Fibroblast of lung (primary cell): ENCODE data around the gene FGF9. TPM values are rescaled to one million over a fixed set of nuclear protein-coding genes. Genes with fewer than 3 reads are reported as not detected.

Source experiments
- DNase-seq, 2 donors: peaks; one replicate each; pipeline versions ENCODE4 v3.0.0 to v3.0.0-alpha.2; 2010; ENCODE audit warnings: low read depth in 2 of 2
- H2AFZ ChIP-seq: 2 replicates; pipeline ENCODE4 v1.5.1; 2012; ENCODE audit warnings: low read length, control low read depth, inconsistent platforms
- H3K27ac ChIP-seq: 2 replicates; pipeline ENCODE4 v1.5.1; 2011; ENCODE audit warnings: low read length, control low read depth; ENCODE audit not compliant: insufficient read depth
- H3K27me3 ChIP-seq: 2 replicates; pipeline ENCODE4 v1.5.1; 2011; ENCODE audit warnings: mild to moderate bottlenecking, low read length; ENCODE audit not compliant: control insufficient read depth, insufficient read depth
- H3K36me3 ChIP-seq: 2 replicates; pipeline ENCODE4 v1.5.1; 2011; ENCODE audit warnings: low read length; ENCODE audit not compliant: control insufficient read depth, insufficient read depth
- H3K4me1 ChIP-seq: 2 replicates; pipeline ENCODE4 v1.5.1; 2011; ENCODE audit warnings: low read length; ENCODE audit not compliant: control insufficient read depth, insufficient read depth; ENCODE audit errors: extremely low read depth
- H3K4me2 ChIP-seq: 2 replicates; pipeline ENCODE4 v1.5.1; 2011; ENCODE audit warnings: low read length, control low read depth; ENCODE audit not compliant: insufficient read depth; ENCODE audit errors: extremely low read depth
- H3K4me3 ChIP-seq, 4 experiments: fragments of 200-600 bp in 1 of 4; sonication (generic) in 1 of 4; replicated peaks in 1 of 4; 2 replicates each; pipeline ENCODE4 v1.5.1; 2011 to 2016; ENCODE audit warnings: low read length in 4 of 4, low read depth in 3 of 4, mild to moderate bottlenecking in 3 of 4, control low read depth in 2 of 4, inconsistent platforms in 1 of 4, mixed read lengths in 1 of 4; ENCODE audit not compliant: insufficient read depth in 1 of 4; ENCODE audit errors: control extremely low read depth in 1 of 4
- H3K79me2 ChIP-seq: 2 replicates; pipeline ENCODE4 v1.5.1; 2012; ENCODE audit warnings: mild to moderate bottlenecking, low read length, inconsistent platforms; ENCODE audit not compliant: control insufficient read depth, insufficient read depth
- H3K9ac ChIP-seq: 2 replicates; pipeline ENCODE4 v1.5.1; 2011; ENCODE audit warnings: mild to moderate bottlenecking, low read length, control low read depth; ENCODE audit not compliant: insufficient read depth
- H3K9me3 ChIP-seq: 2 replicates; pipeline ENCODE4 v1.5.1; 2012; ENCODE audit warnings: low read depth, low read length; ENCODE audit not compliant: control insufficient read depth, insufficient read depth
- H4K20me1 ChIP-seq: 2 replicates; pipeline ENCODE4 v1.5.1; 2011; ENCODE audit warnings: low read length; ENCODE audit not compliant: control insufficient read depth, insufficient read depth; ENCODE audit errors: extremely low read depth
- EZH2 ChIP-seq: IDR thresholded peaks from 2 replicates; pipeline ENCODE4 v1.5.1; 2012; ENCODE audit warnings: low read length, control low read depth, mild to moderate bottlenecking; ENCODE audit errors: missing control alignments
- polyA plus RNA-seq, 2 donors: library from polyadenylated mRNA; depleted of rRNA in 1 of 2; stranded (reverse) in 1 of 2; unstranded in 1 of 2; fragments of >200 nt; gene quantifications; 2 replicates each; pipeline ENCODE4 v1.2.1, GENCODE V29; 2011 to 2012; ENCODE audit warnings: missing spikeins in 1 of 2
- total RNA-seq: library from RNA; depleted of rRNA; stranded (reverse); fragments of >200 nt; gene quantifications from 2 replicates; pipeline ENCODE4 v1.2.1, GENCODE V29; 2014
- TF ChIP-seq, protein P1 (sequence below), 2 donors: IDR thresholded peaks in 1 of 2; conservative IDR thresholded peaks in 1 of 2; 1 replicate in 1 of 2; 2 replicates in 1 of 2; pipeline ENCODE4 v1.5.1; 2011 to 2012; ENCODE audit warnings: low read length in 2 of 2, control low read depth in 1 of 2, inconsistent platforms in 1 of 2, low read depth in 1 of 2, mild to moderate bottlenecking in 1 of 2

Gene FGF9
- total and polyA plus RNA-seq, 2 donors (not counting 1 experiment from before 2014, with no cell fraction given), result 0.06 to 0.33 TPM

DNA sequence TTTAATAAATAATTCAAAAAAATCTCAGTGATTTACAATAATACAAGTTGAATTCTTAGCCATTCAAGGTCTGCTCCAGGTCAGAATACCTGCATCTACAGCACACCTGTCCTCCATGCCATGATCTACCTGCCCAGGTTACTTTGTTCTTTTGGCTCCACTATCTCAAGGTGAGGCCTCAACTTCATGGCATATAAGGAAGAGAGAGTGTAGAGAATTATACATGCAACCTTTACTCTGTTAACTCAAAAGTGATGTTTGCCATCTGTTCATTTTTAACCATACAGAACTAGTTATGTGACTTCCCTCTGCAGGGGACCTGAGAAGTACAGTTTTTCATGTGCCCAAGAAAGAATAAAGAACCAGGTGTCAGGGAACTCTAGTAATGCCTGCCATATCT lies 38.7 kb upstream of the FGF9 start:
- no peak overlapping the region for H2AFZ ChIP-seq
- H4K20me1 ChIP-seq, result no peaks in the 10 kb centered on the region
- H3K9ac ChIP-seq, result no peak overlapping the region
- TF ChIP-seq, protein P1, sequence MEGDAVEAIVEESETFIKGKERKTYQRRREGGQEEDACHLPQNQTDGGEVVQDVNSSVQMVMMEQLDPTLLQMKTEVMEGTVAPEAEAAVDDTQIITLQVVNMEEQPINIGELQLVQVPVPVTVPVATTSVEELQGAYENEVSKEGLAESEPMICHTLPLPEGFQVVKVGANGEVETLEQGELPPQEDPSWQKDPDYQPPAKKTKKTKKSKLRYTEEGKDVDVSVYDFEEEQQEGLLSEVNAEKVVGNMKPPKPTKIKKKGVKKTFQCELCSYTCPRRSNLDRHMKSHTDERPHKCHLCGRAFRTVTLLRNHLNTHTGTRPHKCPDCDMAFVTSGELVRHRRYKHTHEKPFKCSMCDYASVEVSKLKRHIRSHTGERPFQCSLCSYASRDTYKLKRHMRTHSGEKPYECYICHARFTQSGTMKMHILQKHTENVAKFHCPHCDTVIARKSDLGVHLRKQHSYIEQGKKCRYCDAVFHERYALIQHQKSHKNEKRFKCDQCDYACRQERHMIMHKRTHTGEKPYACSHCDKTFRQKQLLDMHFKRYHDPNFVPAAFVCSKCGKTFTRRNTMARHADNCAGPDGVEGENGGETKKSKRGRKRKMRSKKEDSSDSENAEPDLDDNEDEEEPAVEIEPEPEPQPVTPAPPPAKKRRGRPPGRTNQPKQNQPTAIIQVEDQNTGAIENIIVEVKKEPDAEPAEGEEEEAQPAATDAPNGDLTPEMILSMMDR (conservative IDR thresholded peaks at IDR 0.05 in 1 of 2, IDR thresholded peaks at IDR 0.05 in 1 of 2; ENCODE audit: low read depth in 1 of 2, low read length in 2 of 2), result no peak
- no peak for TF ChIP-seq EZH2
- no peaks in the 10 kb centered on the region for H3K79me2 ChIP-seq
- H3K9me3 ChIP-seq, result no peaks in the 10 kb centered on the region
- no peak overlapping the region for H3K4me2 ChIP-seq
- H3K4me3 ChIP-seq, result no peak overlapping the region
- no peaks in the 10 kb centered on the region for H3K27me3 ChIP-seq
- no peaks in the 10 kb centered on the region for H3K4me1 ChIP-seq
- no peak overlapping the region for H3K27ac ChIP-seq
- H3K36me3 ChIP-seq, result no peaks in the 10 kb centered on the region
- no peak for DNase-seq

DNA sequence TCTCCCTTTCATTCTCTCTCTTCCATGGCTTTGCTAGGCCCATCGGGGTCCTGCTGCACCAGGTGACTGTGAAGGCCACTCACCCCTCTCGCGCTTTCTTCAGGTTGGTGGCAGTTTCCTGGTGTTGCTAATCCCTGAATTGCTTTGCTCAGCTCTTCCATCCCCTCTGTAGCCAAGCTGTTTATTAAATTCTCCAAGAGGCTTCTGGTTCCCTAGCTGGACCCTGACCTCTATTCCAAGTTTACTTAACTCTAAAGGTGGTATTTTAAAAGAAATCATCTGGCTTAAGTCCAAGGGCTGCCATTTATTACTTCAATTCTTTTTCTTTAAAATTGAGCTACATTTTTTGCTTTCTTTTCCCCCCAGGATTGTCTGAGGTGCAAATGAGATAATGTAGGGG lies 34.2 kb upstream of the FGF9 start:
- no peak overlapping the region for H3K4me2 ChIP-seq
- H3K79me2 ChIP-seq, result no peaks in the 10 kb centered on the region
- H3K27ac ChIP-seq, result no peak overlapping the region
- H3K36me3 ChIP-seq, result no peaks in the 10 kb centered on the region
- H3K9ac ChIP-seq, result no peak overlapping the region
- no peaks in the 10 kb centered on the region for H3K27me3 ChIP-seq
- H2AFZ ChIP-seq, result no peak overlapping the region
- H3K4me1 ChIP-seq, result no peaks in the 10 kb centered on the region
- no peaks in the 10 kb centered on the region for H3K9me3 ChIP-seq
- H4K20me1 ChIP-seq, result no peaks in the 10 kb centered on the region
- no peak overlapping the region for H3K4me3 ChIP-seq
- no peak for DNase-seq
- TF ChIP-seq, protein P1 (conservative IDR thresholded peaks at IDR 0.05 in 1 of 2, IDR thresholded peaks at IDR 0.05 in 1 of 2; ENCODE audit: low read depth in 1 of 2, low read length in 2 of 2), result no peak

DNA sequence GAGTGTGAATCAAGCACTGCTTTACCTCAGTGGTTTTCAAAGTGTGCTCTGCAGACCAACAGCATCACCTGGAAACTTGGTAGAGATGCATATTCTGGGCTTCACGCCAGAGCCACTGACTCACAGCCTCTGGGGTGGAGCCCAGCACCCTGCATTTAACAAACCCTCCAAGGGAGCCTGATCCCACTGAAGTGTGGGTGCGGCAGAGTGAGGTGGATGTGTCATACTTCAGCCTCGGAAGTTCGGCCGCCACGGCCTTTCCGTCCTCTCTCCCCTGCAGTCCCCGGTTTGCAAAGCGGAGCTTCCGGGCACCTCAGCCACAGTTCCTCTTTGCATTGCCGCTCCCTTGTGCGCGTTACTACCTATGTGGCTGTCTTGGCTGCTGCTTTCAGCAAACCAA lies 33.6 kb upstream of the FGF9 start:
- H3K4me2 ChIP-seq, result no peak overlapping the region
- no peaks in the 10 kb centered on the region for H3K79me2 ChIP-seq
- TF ChIP-seq, protein P1 (conservative IDR thresholded peaks at IDR 0.05 in 1 of 2, IDR thresholded peaks at IDR 0.05 in 1 of 2; ENCODE audit: low read depth in 1 of 2, low read length in 2 of 2), result no peak
- no peak for TF ChIP-seq EZH2

More for the DNA sequence above, 33.6 kb upstream of the FGF9 start:
- no peaks in the 10 kb centered on the region for H3K27me3 ChIP-seq
- H3K4me1 ChIP-seq, result no peaks in the 10 kb centered on the region
- H3K9me3 ChIP-seq, result no peaks in the 10 kb centered on the region
- no peak overlapping the region for H2AFZ ChIP-seq
- no peak overlapping the region for H3K4me3 ChIP-seq
- H3K27ac ChIP-seq, result no peak overlapping the region
- H4K20me1 ChIP-seq, result no peaks in the 10 kb centered on the region
- H3K9ac ChIP-seq, result no peak overlapping the region
- no peaks in the 10 kb centered on the region for H3K36me3 ChIP-seq
- peak; percentile 14 to 77 for DNase-seq
